ENCODE results near the gene EGLN1.

GRCh38 chr1:231347961-231348360 is 74.1 kb downstream of the EGLN1 start:
- TF ChIP-seq EP300 (IDR thresholded peaks at IDR 0.05) (no peak), CTCF (IDR thresholded peaks at IDR 0.05) (no peak)

All from tibial nerve (tissue), 4 donors.